PC-3 (cell line): ENCODE measurements around the gene TIAM1.

Source experiments
- EZH2 ChIP-seq: fragments of 300-600 bp; sonication (generic); IDR thresholded peaks from one replicate; pipeline ENCODE4 v1.6.1; 2017; ENCODE audit warnings: antibody characterized with exemption, mild to moderate bottlenecking, low read length; ENCODE audit not compliant: unreplicated experiment
- TF ChIP-seq, protein P1 (sequence below): fragments of 300-600 bp; sonication (generic); conservative IDR thresholded peaks from 2 replicates; pipeline ENCODE4 v1.5.1; 2017; ENCODE audit warnings: antibody characterized with exemption, low read depth, mild to moderate bottlenecking, low read length

GRCh38 chr21:31164713-31165694, 179.1 kb downstream of the TIAM1 start:
- TF ChIP-seq, protein P1, sequence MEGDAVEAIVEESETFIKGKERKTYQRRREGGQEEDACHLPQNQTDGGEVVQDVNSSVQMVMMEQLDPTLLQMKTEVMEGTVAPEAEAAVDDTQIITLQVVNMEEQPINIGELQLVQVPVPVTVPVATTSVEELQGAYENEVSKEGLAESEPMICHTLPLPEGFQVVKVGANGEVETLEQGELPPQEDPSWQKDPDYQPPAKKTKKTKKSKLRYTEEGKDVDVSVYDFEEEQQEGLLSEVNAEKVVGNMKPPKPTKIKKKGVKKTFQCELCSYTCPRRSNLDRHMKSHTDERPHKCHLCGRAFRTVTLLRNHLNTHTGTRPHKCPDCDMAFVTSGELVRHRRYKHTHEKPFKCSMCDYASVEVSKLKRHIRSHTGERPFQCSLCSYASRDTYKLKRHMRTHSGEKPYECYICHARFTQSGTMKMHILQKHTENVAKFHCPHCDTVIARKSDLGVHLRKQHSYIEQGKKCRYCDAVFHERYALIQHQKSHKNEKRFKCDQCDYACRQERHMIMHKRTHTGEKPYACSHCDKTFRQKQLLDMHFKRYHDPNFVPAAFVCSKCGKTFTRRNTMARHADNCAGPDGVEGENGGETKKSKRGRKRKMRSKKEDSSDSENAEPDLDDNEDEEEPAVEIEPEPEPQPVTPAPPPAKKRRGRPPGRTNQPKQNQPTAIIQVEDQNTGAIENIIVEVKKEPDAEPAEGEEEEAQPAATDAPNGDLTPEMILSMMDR: no peak
- TF ChIP-seq EZH2: no peak
